GM21528 (cell line): ENCODE results near the gene ZBTB7A.

Experiments used
- ATAC-seq: cut with Tn5 transposase; IDR thresholded peaks from one replicate; pipeline ENCODE4 v1.9.1; 2021; ENCODE audit warnings: mild to moderate bottlenecking, moderate library complexity; ENCODE audit not compliant: unreplicated experiment, low FRiP score

The ZBTB7A gene

GRCh38 chr19:4038661-4039423 is 27.9 kb downstream of the ZBTB7A start:
- ATAC-seq, result no peak

GRCh38 chr19:4038057-4038456 is 28.6 kb downstream of the ZBTB7A start:
- no peak for ATAC-seq

- no peak for ATAC-seq
These were observed 29.3 kb downstream of the ZBTB7A start for GRCh38 chr19:4037301-4037949.

- ATAC-seq, result no peak
These were observed 30.0 kb downstream of the ZBTB7A start for GRCh38 chr19:4036576-4037300.

- no peak for ATAC-seq
These were observed 31.1 kb downstream of the ZBTB7A start for GRCh38 chr19:4035582-4035981.

- ATAC-seq, result no peak
These were observed 31.6 kb downstream of the ZBTB7A start for GRCh38 chr19:4035018-4035566.

- ATAC-seq, result no peak
These were observed 32.4 kb downstream of the ZBTB7A start for GRCh38 chr19:4034048-4035017.

- no peak for ATAC-seq
These were observed 33.4 kb downstream of the ZBTB7A start for GRCh38 chr19:4033028-4033956.

GRCh38 chr19:4032436-4032835 is 34.3 kb downstream of the ZBTB7A start:
- ATAC-seq, result no peak

GRCh38 chr19:4031420-4031819 is 35.3 kb downstream of the ZBTB7A start:
- no peak for ATAC-seq

GRCh38 chr19:4030981-4031380 is 35.7 kb downstream of the ZBTB7A start:
- ATAC-seq, result no peak

- ATAC-seq, result no peak
These were observed 36.1 kb downstream of the ZBTB7A start for GRCh38 chr19:4030552-4030951.

GRCh38 chr19:4029247-4029614 is 37.5 kb downstream of the ZBTB7A start:
- ATAC-seq, result no peak

- no peak for ATAC-seq
These were observed 38.1 kb downstream of the ZBTB7A start for GRCh38 chr19:4028334-4029246.

GRCh38 chr19:4027146-4027545 is 39.6 kb downstream of the ZBTB7A start:
- no peak for ATAC-seq

- ATAC-seq, result no peak
These were observed 41.4 kb downstream of the ZBTB7A start for GRCh38 chr19:4025317-4025716.

GRCh38 chr19:4023600-4024398 is 42.9 kb downstream of the ZBTB7A start:
- ATAC-seq, result no peak
